RWPE2 (cell line): Measurements from ENCODE around the gene MPHOSPH9.
"Not testable (repeated sequence)": the region's sequence is repeated elsewhere in the genome, so short reads cannot be mapped to it uniquely, and the experiment has no call there.

Experiments
- ATAC-seq: fragments of 200-7000 bp; cut with Tn5 transposase; 3 replicates; pipeline ENCODE4 v1.9.1; 2021; ENCODE audit warnings: low read depth
- DNase-seq: peaks from one replicate; pipeline ENCODE4 v3.0.0-alpha.2; 2020; ENCODE audit warnings: low spot score
- H3K27ac ChIP-seq: fragments of 450-650 bp; 2 replicates; pipeline ENCODE4 v1.5.1; 2017; ENCODE audit warnings: mild to moderate bottlenecking; ENCODE audit not compliant: poor library complexity, severe bottlenecking
- H3K27me3 ChIP-seq: fragments of 250-450 bp; sonication (Bioruptor Pico); 2 replicates; pipeline ENCODE4 v1.5.1; 2021; ENCODE audit warnings: mild to moderate bottlenecking, moderate library complexity; ENCODE audit not compliant: insufficient read depth, poor library complexity, severe bottlenecking
- H3K36me3 ChIP-seq: fragments of 250-450 bp; sonication (Bioruptor Pico); 2 replicates; pipeline ENCODE4 v1.5.1; 2020; ENCODE audit warnings: low read depth, mild to moderate bottlenecking, moderate library complexity
- H3K4me1 ChIP-seq: fragments of 250-450 bp; sonication (Bioruptor Pico); 2 replicates; pipeline ENCODE4 v1.5.1; 2021; ENCODE audit warnings: mild to moderate bottlenecking, moderate library complexity; ENCODE audit not compliant: insufficient read depth, poor library complexity, severe bottlenecking
- H3K4me3 ChIP-seq: fragments of 250-450 bp; sonication (Bioruptor Pico); 2 replicates; pipeline ENCODE4 v1.5.1; 2021; ENCODE audit warnings: mild to moderate bottlenecking, moderate library complexity; ENCODE audit not compliant: severe bottlenecking
- H3K9me3 ChIP-seq: fragments of 250-450 bp; sonication (Bioruptor Pico); 2 replicates; pipeline ENCODE4 v1.5.1; 2021; ENCODE audit warnings: mild to moderate bottlenecking, moderate library complexity; ENCODE audit not compliant: severe bottlenecking
- CTCF ChIP-seq: fragments of 450-650 bp; IDR thresholded peaks from one replicate; pipeline ENCODE4 v1.5.1; 2017; ENCODE audit warnings: mild to moderate bottlenecking, moderate library complexity; ENCODE audit not compliant: poor library complexity, severe bottlenecking

MPHOSPH9 gene

GRCh38 chr12:123251403-123252076 lies 18.6 kb upstream of the MPHOSPH9 start:
- Histone ChIP-seq H3K36me3 (peaks cover 43% of the 10 kb centered on the region), H3K27me3 (no peaks in the 10 kb centered on the region), H3K4me3 (no peak overlapping the region), H3K27ac (peak overlapping the region; percentile 89), H3K4me1 (peaks cover 15% of the 10 kb centered on the region), H3K9me3 (peaks cover 6% of the 10 kb centered on the region)
- TF ChIP-seq CTCF: no peak
- no peak for DNase-seq
- ATAC-seq: no peak; the same call in 2 of the 3 replicates

- peak; percentile 95 for DNase-seq
- Histone ChIP-seq H3K9me3 (peaks cover 6% of the 10 kb centered on the region), H3K4me3 (no peak overlapping the region), H3K36me3 (peaks cover 38% of the 10 kb centered on the region), H3K27me3 (no peaks in the 10 kb centered on the region), H3K4me1 (peaks cover 15% of the 10 kb centered on the region), H3K27ac (peak overlapping the region; percentile 89)
- no peak for TF ChIP-seq CTCF
- peak; percentile 82 for ATAC-seq
These were observed 17.8 kb upstream of the MPHOSPH9 start for GRCh38 chr12:123250471-123251383.

GRCh38 chr12:123248996-123249741 lies 16.2 kb upstream of the MPHOSPH9 start:
- H3K4me1 ChIP-seq: peaks cover 15% of the 10 kb centered on the region
- not testable (repeated sequence) for H3K9me3 ChIP-seq, DNase-seq, ATAC-seq, H3K4me3 ChIP-seq, H3K27me3 ChIP-seq
- H3K36me3 ChIP-seq: peaks cover 32% of the 10 kb centered on the region
- peak overlapping the region; percentile 89 for H3K27ac ChIP-seq

DNA sequence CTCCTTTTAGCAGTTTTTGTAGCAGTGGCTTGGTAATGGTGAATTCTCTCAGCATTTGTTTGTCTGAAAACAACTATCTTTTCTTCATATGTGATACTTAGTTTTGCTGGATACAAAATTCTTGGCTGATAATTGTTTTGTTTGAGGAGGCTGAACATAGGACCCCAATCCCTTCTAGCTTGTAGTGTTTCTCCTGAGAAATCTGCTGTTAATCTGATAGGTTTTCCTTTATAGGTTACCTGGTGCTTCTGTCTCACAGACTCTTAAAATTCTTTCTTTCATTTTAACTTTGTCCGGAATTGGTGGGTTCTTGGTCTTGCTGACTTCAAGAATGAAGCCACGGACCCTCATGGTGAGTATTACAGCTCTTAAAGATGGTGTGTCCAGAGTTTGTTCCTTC lies 15.2 kb upstream of the MPHOSPH9 start:
- H3K4me3 ChIP-seq, H3K27me3 ChIP-seq, H3K27ac ChIP-seq, H3K9me3 ChIP-seq, ATAC-seq, DNase-seq: not testable (repeated sequence)
- peaks cover 15% of the 10 kb centered on the region for H3K4me1 ChIP-seq
- peaks cover 25% of the 10 kb centered on the region for H3K36me3 ChIP-seq

GRCh38 chr12:123245678-123246077 lies 12.7 kb upstream of the MPHOSPH9 start:
- TF ChIP-seq CTCF: no peak
- Histone ChIP-seq H3K36me3 (peaks cover 32% of the 10 kb centered on the region), H3K27me3 (no peaks in the 10 kb centered on the region), H3K9me3 (peaks cover 6% of the 10 kb centered on the region), H3K4me3 (no peak overlapping the region), H3K4me1 (peaks cover 6% of the 10 kb centered on the region), H3K27ac (no peak overlapping the region)
- DNase-seq (no peak), ATAC-seq (no peak)
